GM12878 (cell line): ENCODE results near the gene CTNS. TPM values are rescaled to one million over a fixed set of nuclear protein-coding genes. Genes with fewer than 3 reads are reported as not detected.

Source experiments
- BCL11A ChIP-seq: IDR thresholded peaks from 2 replicates; pipeline ENCODE4 v1.6.1; 2011; ENCODE audit warnings: low read depth, low read length
- CREM ChIP-seq: IDR thresholded peaks from 2 replicates; pipeline ENCODE4 v1.6.1; 2014; ENCODE audit warnings: antibody characterized with exemption, low read depth
- FOS ChIP-seq: IDR thresholded peaks from 3 replicates; pipeline ENCODE4 v1.6.1; 2011; ENCODE audit warnings: borderline replicate concordance; ENCODE audit not compliant: insufficient read length; ENCODE audit errors: extremely low read depth
- MYC ChIP-seq: IDR thresholded peaks from 2 replicates; pipeline ENCODE4 v1.6.1; 2011; ENCODE audit warnings: mild to moderate bottlenecking, low read length, moderate library complexity, inconsistent platforms; ENCODE audit not compliant: insufficient read depth, insufficient replicate concordance, insufficient read length, severe bottlenecking
- NR2C1 ChIP-seq: fragments of 450-650 bp; IDR thresholded peaks from 2 replicates; pipeline ENCODE4 v1.6.1; 2017; ENCODE audit warnings: antibody characterized with exemption, mild to moderate bottlenecking, moderate library complexity
- PAX5 ChIP-seq: IDR thresholded peaks from 2 replicates; pipeline ENCODE4 v1.6.1; 2011; ENCODE audit warnings: low read depth, low read length, borderline replicate concordance
- RELA ChIP-seq: fragments of 450-650 bp; IDR thresholded peaks from 2 replicates; pipeline ENCODE4 v1.8.0; 2014; ENCODE audit warnings: borderline replicate concordance; ENCODE audit not compliant: partially characterized antibody
- polyA plus RNA-seq, 11 experiments: library from polyadenylated mRNA; depleted of rRNA in 4 of 11; unstranded in 6 of 11; stranded (reverse) in 5 of 11; fragments of >200 nt; fragmentation: Nextera tagmentation in 4 of 11; fragmentation: Illumina TruSeq in 1 of 11; extraction: Ambion mirVana in 4 of 11; extraction: Trizol in 1 of 11; gene quantifications; 1 replicate in 1 of 11; 2 replicates in 10 of 11; pipeline versions ENCODE4 v1.2.1 to v1.2.3, GENCODE V29; 2011 to 2016; ENCODE audit warnings: inconsistent platforms in 2 of 11, missing spikeins in 2 of 11, low read depth in 1 of 11
- total RNA-seq, 4 experiments: library from RNA; depleted of rRNA in 3 of 4; stranded (reverse); fragments of >200 nt in 3 of 4; fragmentation: Illumina TruSeq in 1 of 4; extraction: Trizol in 1 of 4; gene quantifications; 2 replicates each; pipeline versions ENCODE4 v1.2.1 to v1.2.3, GENCODE V29; 2013 to 2021
- TF ChIP-seq, protein P1 (sequence below): IDR thresholded peaks from 2 replicates; pipeline ENCODE4 v1.6.1; 2012; ENCODE audit warnings: low read length, inconsistent platforms
- TF ChIP-seq, protein P2 (sequence below): fragments of 450-650 bp; IDR thresholded peaks from 2 replicates; pipeline ENCODE4 v1.6.1; 2017; ENCODE audit warnings: mild to moderate bottlenecking

Gene CTNS
- total and polyA plus RNA-seq, 10 of the 15 experiments (the other 5 are each of a cell fraction or from before 2014, with no cell fraction given), result 0.92 to 10.7 (median 6.4) TPM

- TF ChIP-seq, protein P1, sequence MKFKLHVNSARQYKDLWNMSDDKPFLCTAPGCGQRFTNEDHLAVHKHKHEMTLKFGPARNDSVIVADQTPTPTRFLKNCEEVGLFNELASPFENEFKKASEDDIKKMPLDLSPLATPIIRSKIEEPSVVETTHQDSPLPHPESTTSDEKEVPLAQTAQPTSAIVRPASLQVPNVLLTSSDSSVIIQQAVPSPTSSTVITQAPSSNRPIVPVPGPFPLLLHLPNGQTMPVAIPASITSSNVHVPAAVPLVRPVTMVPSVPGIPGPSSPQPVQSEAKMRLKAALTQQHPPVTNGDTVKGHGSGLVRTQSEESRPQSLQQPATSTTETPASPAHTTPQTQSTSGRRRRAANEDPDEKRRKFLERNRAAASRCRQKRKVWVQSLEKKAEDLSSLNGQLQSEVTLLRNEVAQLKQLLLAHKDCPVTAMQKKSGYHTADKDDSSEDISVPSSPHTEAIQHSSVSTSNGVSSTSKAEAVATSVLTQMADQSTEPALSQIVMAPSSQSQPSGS, result no peak
- TF ChIP-seq RELA (no peak), NR2C1 (no peak), BCL11A (no peak), MYC (no peak), CREM (no peak), PAX5 (no peak), FOS (no peak)
- TF ChIP-seq, protein P2, sequence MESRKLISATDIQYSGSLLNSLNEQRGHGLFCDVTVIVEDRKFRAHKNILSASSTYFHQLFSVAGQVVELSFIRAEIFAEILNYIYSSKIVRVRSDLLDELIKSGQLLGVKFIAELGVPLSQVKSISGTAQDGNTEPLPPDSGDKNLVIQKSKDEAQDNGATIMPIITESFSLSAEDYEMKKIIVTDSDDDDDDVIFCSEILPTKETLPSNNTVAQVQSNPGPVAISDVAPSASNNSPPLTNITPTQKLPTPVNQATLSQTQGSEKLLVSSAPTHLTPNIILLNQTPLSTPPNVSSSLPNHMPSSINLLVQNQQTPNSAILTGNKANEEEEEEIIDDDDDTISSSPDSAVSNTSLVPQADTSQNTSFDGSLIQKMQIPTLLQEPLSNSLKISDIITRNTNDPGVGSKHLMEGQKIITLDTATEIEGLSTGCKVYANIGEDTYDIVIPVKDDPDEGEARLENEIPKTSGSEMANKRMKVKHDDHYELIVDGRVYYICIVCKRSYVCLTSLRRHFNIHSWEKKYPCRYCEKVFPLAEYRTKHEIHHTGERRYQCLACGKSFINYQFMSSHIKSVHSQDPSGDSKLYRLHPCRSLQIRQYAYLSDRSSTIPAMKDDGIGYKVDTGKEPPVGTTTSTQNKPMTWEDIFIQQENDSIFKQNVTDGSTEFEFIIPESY, result no peak
Observed at GRCh38 chr17:3690094-3690715, 53.6 kb downstream of the CTNS start (continued).
